Neural progenitor cell (in vitro differentiated cells): Measurements from ENCODE around the gene GREM2.

Experiments used
- CTCF ChIP-seq: fragments of 200-600 bp; sonication (generic); IDR thresholded peaks from 2 replicates; pipeline ENCODE4 v1.5.1; 2017; ENCODE audit warnings: antibody characterized with exemption, mild to moderate bottlenecking
- EZH2 ChIP-seq: fragments of 200-600 bp; sonication (generic); IDR thresholded peaks from 2 replicates; pipeline ENCODE4 v1.6.1; 2017; ENCODE audit warnings: antibody characterized with exemption, mild to moderate bottlenecking, moderate library complexity
- EZH2phosphoT487 ChIP-seq: fragments of 200-600 bp; sonication (generic); IDR thresholded peaks from 2 replicates; pipeline ENCODE4 v1.6.1; 2017; ENCODE audit warnings: antibody characterized with exemption

- TF ChIP-seq EZH2 (no peak), CTCF (no peak), EZH2phosphoT487 (no peak)
These were observed 100.2 kb downstream of the GREM2 start for GRCh38 chr1:240511789-240512188.
